Measurements from ENCODE around the gene COA1.

DNA sequence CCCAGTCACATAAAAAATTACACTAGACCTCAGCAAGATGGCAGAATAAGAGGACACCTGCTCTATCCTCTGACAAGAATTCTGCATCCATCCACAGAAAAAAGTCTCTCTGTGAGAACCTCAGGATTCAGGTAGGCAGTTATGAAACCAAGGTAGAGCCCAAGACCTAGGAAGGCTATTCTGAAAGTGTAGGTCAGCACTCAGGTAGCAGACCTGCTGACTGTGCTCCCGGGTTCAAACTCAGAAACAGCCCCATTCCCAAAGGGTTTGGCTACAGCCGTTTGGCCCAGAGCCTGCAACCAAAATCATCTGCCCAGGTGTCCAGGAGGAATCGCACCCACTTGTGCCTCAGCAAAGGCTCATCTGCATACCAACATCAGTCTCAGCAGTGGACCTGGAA lies 37.7 kb downstream of the COA1 start:
- TF ChIP-seq EZH2 (IDR thresholded peaks at IDR 0.05) (no peak), POLR2AphosphoS5 (IDR thresholded peaks at IDR 0.05; ENCODE audit: borderline replicate concordance, low read depth, low read length) (no peak)

Measured in SK-N-MC (cell line).